22Rv1 (cell line): Measurements from ENCODE around the gene PIP4K2C.

Source experiments
- H3K27ac ChIP-seq: fragments of 450-650 bp; 2 replicates; pipeline ENCODE4 v1.5.1; 2017
- ZFX ChIP-seq: fragments of 450-650 bp; IDR thresholded peaks from 2 replicates; pipeline ENCODE4 v1.6.1; 2017; ENCODE audit warnings: antibody characterized with exemption, borderline replicate concordance
- TF ChIP-seq, protein P1 (sequence below): fragments of 450-650 bp; IDR thresholded peaks from 2 replicates; pipeline ENCODE4 v1.5.1; 2017; ENCODE audit warnings: mild to moderate bottlenecking

Gene PIP4K2C

DNA sequence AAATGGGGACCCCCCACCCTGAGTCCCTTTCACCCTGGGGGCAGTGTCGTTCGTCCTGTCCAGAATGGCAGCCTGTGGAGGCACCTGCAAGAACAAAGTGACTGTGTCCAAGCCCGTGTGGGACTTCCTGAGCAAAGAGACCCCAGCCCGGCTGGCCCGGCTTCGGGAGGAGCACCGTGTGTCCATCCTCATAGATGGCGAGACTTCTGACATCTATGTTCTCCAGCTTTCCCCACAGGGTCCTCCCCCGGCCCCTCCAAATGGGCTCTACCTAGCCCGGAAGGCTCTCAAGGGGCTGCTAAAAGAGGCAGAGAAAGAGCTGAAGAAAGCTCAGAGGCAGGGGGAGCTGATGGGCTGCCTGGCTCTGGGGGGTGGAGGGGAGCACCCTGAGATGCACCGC, 15.8 kb downstream of the PIP4K2C start:
- H3K27ac ChIP-seq, result no peak overlapping the region
- TF ChIP-seq, protein P1, sequence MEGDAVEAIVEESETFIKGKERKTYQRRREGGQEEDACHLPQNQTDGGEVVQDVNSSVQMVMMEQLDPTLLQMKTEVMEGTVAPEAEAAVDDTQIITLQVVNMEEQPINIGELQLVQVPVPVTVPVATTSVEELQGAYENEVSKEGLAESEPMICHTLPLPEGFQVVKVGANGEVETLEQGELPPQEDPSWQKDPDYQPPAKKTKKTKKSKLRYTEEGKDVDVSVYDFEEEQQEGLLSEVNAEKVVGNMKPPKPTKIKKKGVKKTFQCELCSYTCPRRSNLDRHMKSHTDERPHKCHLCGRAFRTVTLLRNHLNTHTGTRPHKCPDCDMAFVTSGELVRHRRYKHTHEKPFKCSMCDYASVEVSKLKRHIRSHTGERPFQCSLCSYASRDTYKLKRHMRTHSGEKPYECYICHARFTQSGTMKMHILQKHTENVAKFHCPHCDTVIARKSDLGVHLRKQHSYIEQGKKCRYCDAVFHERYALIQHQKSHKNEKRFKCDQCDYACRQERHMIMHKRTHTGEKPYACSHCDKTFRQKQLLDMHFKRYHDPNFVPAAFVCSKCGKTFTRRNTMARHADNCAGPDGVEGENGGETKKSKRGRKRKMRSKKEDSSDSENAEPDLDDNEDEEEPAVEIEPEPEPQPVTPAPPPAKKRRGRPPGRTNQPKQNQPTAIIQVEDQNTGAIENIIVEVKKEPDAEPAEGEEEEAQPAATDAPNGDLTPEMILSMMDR, result no peak
- TF ChIP-seq ZFX, result no peak

DNA sequence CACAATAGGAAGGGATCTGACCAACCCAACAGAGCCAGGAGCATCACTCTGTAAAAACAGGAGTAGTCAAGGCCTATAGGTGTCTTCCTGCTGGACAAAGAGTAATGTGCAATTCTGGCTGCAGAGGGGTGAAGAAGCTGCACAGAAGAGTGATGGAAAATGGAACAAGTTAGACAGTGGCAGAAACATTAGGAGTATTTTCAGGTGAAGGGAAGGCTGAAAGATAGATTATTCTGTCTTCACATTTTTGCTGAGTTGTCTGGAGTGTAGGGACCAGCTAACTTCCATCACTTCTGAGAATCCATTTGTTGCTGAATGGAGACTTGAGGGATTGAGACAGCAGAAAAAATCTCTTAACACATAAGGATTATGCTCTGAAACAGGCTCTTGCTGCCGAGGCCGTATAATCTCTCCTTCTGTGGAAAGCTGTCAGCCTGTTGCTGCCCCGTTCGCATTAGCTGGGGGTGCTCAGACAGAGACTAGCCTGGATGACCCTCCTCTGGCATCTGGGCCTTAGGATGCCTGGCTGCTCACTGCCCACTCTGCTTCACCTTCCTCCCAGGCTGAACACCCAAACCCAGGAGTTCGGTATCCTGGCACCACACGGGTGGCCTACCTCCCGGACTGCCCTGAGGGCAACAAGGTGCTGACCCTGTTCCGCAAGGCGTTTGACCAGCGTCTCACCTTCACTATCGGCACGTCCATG, 17.1 kb downstream of the PIP4K2C start:
- no peak for TF ChIP-seq ZFX
- TF ChIP-seq, protein P1, result no peak
- H3K27ac ChIP-seq, result peak overlapping the region; percentile 11; the same call in 1 of the 2 replicates

GRCh38 chr12:57609101-57609780, 18.2 kb downstream of the PIP4K2C start:
- no peak overlapping the region for H3K27ac ChIP-seq
- no peak for TF ChIP-seq ZFX
- TF ChIP-seq, protein P1, result no peak

- no peak for TF ChIP-seq ZFX
- H3K27ac ChIP-seq, result no peak overlapping the region
These were observed 19.0 kb downstream of the PIP4K2C start for GRCh38 chr12:57609781-57610553.

DNA sequence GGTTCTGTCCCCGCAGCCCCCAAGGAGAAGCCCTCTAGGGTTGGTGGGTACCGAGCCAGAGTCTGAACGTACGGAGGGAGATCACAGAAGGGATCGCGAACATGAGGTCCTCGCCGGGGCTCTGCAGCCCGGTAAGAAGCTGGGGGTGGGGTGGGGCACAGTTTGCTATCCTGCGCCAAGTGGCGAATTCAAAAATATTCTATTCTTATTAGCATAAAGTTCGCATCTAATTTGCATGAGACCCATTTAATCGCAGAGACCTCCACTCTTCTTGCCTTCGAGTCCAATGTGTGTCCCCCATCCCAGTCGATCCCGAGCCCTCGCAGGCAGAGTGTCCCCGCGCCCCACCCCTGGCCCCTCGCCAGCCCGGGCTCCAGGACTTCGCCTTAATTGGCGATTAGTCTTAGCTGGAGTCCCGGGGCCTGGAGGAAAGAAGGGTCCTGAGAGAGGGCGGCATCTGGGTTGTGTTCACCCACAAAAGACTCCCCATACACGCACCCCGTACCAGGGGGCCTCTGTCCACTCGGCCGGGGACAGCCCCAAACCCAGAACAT, 19.6 kb downstream of the PIP4K2C start:
- TF ChIP-seq ZFX, result no peak
- TF ChIP-seq, protein P1, result no peak
- no peak overlapping the region for H3K27ac ChIP-seq

- no peak within 1 kb of the TSS for H3K27ac ChIP-seq
- no peak for TF ChIP-seq ZFX
- TF ChIP-seq, protein P1, result no peak
These were observed 20.3 kb downstream of the PIP4K2C start, which contains the start of gene ARHGEF25 for GRCh38 chr12:57611108-57611826. TSS of gene ARHGEF25 (plus strand) at chr12:57611435. CDS start at chr12:57611895, 460 bp downstream.
